Ascending aorta (tissue), 2 donors: ENCODE results near the gene TGOLN2. TPM values are rescaled to one million over a fixed set of nuclear protein-coding genes. Genes with fewer than 3 reads are reported as not detected.

ENCODE experiments used
- DNase-seq, 2 donors: peaks; one replicate each; pipeline ENCODE4 v3.0.0-alpha.2; 2019; ENCODE audit warnings: low spot score in 2 of 2
- H3K27ac ChIP-seq, 2 donors: fragments of 200-600 bp; sonication (generic); one replicate each; pipeline ENCODE4 v1.5.1; 2016 to 2017; ENCODE audit warnings: mild to moderate bottlenecking in 1 of 2
- H3K27me3 ChIP-seq: fragments of 200-600 bp; sonication (generic); one replicate; pipeline ENCODE4 v1.5.1; 2017
- H3K36me3 ChIP-seq, 2 donors: fragments of 200-600 bp; sonication (generic); one replicate each; pipeline ENCODE4 v1.5.1; 2016
- H3K4me1 ChIP-seq, 2 donors: fragments of 200-600 bp; sonication (generic); one replicate each; pipeline ENCODE4 v1.5.1; 2016 to 2017; ENCODE audit warnings: mild to moderate bottlenecking in 1 of 2
- H3K4me3 ChIP-seq, 2 donors: fragments of 200-600 bp; sonication (generic); one replicate each; pipeline ENCODE4 v1.5.1; 2016 to 2017; ENCODE audit warnings: mild to moderate bottlenecking in 1 of 2
- H3K9me3 ChIP-seq, 2 donors: fragments of 200-600 bp; sonication (generic); one replicate each; pipeline ENCODE4 v1.5.1; 2016
- intact Hi-C: fragments of 100-400 bp; cut with DNase I; formaldehyde crosslinking; loops from one replicate; pipeline ENCODE4 v1.15.1; 2023
- total RNA-seq: library from RNA; depleted of rRNA; stranded (reverse); fragments of >200 nt; gene quantifications from one replicate; pipeline ENCODE4 v1.1.0, GENCODE V29; 2016
- TF ChIP-seq, protein P1 (sequence below), 3 experiments: fragments of 200-600 bp in 2 of 3; fragments of 450-650 bp in 1 of 3; sonication (generic) in 2 of 3; IDR thresholded peaks; one replicate each; pipeline ENCODE4 v1.5.1; 2016 to 2019; ENCODE audit warnings: antibody characterized with exemption in 3 of 3, mild to moderate bottlenecking in 1 of 3, moderate library complexity in 1 of 3

The TGOLN2 gene
- total RNA-seq, 1 donor from 2014 or later: 111 TPM

DNA sequence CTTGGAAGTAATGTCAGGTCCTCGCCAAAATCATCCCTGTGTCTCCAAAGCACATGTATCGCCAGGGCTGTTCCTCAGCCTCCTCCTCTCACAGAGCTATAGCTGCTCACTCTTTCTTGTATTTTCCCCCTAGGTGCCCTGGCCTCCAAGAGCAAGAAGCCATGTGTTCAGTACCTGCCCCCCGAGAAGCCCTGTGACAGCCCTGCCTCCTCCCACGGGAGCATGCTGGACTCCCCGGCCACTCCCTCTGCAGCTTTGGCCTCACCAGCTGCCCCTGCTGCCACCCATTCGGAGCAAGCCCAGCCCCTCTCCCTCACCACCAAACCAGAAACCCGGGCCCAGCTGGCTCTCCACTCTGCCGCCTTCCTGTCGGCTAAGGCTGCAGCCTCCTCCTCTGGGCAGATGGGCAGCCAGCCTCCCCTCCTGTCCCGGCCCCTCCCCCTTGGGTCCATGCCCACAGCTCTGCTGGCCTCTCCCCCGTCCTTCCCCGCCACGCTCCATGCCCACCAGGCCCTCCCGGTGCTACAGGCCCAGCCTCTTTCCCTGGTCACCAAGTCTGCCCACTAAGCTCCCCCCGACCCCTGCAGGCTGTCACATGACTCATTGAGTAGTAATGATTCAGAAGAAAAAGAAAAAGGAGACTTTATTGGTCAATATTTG is 18.8 kb downstream of the TGOLN2 start:
- peak in 1 of 2 donors; percentile 79 for DNase-seq
- Histone ChIP-seq H3K27me3 (no peaks in the 10 kb centered on the region), H3K27ac (peak overlapping the region; percentile 64 to 66), H3K9me3 (no peaks in the 10 kb centered on the region), H3K36me3 (peaks cover 36 to 42% of the 10 kb centered on the region in 2 donors), H3K4me1 (peaks cover 4 to 8% of the 10 kb centered on the region in 2 donors), H3K4me3 (no peak overlapping the region)
- TF ChIP-seq, protein P1, sequence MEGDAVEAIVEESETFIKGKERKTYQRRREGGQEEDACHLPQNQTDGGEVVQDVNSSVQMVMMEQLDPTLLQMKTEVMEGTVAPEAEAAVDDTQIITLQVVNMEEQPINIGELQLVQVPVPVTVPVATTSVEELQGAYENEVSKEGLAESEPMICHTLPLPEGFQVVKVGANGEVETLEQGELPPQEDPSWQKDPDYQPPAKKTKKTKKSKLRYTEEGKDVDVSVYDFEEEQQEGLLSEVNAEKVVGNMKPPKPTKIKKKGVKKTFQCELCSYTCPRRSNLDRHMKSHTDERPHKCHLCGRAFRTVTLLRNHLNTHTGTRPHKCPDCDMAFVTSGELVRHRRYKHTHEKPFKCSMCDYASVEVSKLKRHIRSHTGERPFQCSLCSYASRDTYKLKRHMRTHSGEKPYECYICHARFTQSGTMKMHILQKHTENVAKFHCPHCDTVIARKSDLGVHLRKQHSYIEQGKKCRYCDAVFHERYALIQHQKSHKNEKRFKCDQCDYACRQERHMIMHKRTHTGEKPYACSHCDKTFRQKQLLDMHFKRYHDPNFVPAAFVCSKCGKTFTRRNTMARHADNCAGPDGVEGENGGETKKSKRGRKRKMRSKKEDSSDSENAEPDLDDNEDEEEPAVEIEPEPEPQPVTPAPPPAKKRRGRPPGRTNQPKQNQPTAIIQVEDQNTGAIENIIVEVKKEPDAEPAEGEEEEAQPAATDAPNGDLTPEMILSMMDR (IDR thresholded peaks at IDR 0.05): no peak
- intact Hi-C loops: no loop called here

DNA sequence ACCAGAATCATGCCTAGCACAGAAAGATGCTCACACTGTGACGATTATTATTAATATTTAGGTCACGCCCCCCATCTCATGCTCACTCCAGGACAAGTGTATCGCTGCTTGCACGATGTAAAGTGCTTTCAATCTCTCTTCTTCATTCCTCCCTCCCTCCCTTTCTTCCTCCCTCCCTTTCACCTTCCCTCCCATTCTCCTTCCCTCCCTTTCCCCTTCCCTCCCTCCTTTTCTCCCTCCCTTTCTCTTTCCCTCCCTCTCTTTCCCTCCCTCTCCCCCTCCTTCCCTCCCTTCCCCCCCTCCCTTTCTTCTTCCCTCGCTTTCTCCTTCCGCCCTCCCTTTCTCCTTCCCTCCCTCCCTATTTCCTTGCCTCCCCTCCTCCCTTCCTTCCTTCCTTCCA is 19.6 kb downstream of the TGOLN2 start:
- H3K9me3 ChIP-seq: no peaks in the 10 kb centered on the region
- no peak overlapping the region for H3K4me3 ChIP-seq
- H3K27me3 ChIP-seq: no peaks in the 10 kb centered on the region
- H3K36me3 ChIP-seq: peaks cover 36 to 46% of the 10 kb centered on the region in 2 donors
- peaks cover 4 to 8% of the 10 kb centered on the region in 2 donors for H3K4me1 ChIP-seq
- intact Hi-C loops: no loop called here
- no peak for DNase-seq
- peak overlapping the region in 1 of 2 donors; percentile 66 for H3K27ac ChIP-seq
- TF ChIP-seq, protein P1 (IDR thresholded peaks at IDR 0.05): no peak

- DNase-seq: no peak
- Histone ChIP-seq H3K36me3 (peaks cover 36 to 52% of the 10 kb centered on the region in 2 donors), H3K27me3 (no peaks in the 10 kb centered on the region), H3K9me3 (no peaks in the 10 kb centered on the region), H3K4me1 (peaks cover 4 to 5% of the 10 kb centered on the region in 2 donors), H3K27ac (peak overlapping the region in 1 of 2 donors; percentile 17), H3K4me3 (no peak overlapping the region)
- TF ChIP-seq, protein P1 (IDR thresholded peaks at IDR 0.05): no peak
- intact Hi-C loops: no loop called here
Measured at GRCh38 chr2:85307527-85307897, 20.3 kb downstream of the TGOLN2 start.

- intact Hi-C loops: no loop called here
- Histone ChIP-seq H3K4me3 (no peak overlapping the region), H3K4me1 (peaks cover 2 to 4% of the 10 kb centered on the region in 2 donors), H3K9me3 (no peaks in the 10 kb centered on the region), H3K27me3 (no peaks in the 10 kb centered on the region), H3K36me3 (peaks cover 36 to 52% of the 10 kb centered on the region in 2 donors), H3K27ac (no peak overlapping the region)
- TF ChIP-seq, protein P1 (IDR thresholded peaks at IDR 0.05): no peak
- DNase-seq: no peak
Measured at GRCh38 chr2:85303780-85304531, 23.8 kb downstream of the TGOLN2 start.

- Histone ChIP-seq H3K27ac (no peak overlapping the region), H3K36me3 (peaks cover 26 to 43% of the 10 kb centered on the region in 2 donors), H3K4me1 (no peaks in the 10 kb centered on the region), H3K9me3 (no peaks in the 10 kb centered on the region), H3K27me3 (no peaks in the 10 kb centered on the region), H3K4me3 (no peak overlapping the region)
- TF ChIP-seq, protein P1 (IDR thresholded peaks at IDR 0.05): no peak
- DNase-seq: no peak
- intact Hi-C loops: no loop called here
Measured at GRCh38 chr2:85302121-85302520, 25.7 kb downstream of the TGOLN2 start.
